ENCODE data around the gene LILRA6.
"Not testable (repeated sequence)": the region's sequence is repeated elsewhere in the genome, so short reads cannot be mapped to it uniquely, and the experiment has no call there.

LILRA6 gene

DNA sequence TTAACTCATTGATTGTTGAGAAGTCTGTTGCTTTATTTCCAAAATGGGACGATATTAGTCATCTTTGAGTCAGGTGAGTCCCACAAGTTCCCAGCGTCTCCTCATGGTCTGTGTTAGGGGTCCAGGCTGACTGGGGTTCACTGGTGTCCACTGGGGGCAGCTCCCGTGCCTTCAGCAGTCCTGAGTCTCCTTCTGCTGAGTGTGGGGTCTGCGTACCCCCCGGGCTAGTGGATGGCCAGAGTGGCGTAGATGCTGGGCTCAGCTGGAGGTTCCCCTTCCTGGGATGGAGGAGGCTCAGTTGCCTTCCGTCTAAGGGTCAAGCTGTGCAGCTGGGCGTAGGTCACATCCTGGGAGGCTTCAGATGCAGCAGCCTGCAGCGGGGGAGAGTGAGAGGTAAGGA, 25.7 kb downstream of the LILRA6 start:
- no peak for FAIRE-seq
- TF ChIP-seq POLR2A (IDR thresholded peaks at IDR 0.05; ENCODE audit: low read depth, low read length) (no peak), POLR2AphosphoS5 (IDR thresholded peaks at IDR 0.05; ENCODE audit: low read depth, low read length) (no peak), TAF1 (IDR thresholded peaks at IDR 0.05; ENCODE audit: borderline replicate concordance, low read depth, low read length) (no peak)
- DNase-seq (ENCODE audit: insufficient read length) = no peak

DNA sequence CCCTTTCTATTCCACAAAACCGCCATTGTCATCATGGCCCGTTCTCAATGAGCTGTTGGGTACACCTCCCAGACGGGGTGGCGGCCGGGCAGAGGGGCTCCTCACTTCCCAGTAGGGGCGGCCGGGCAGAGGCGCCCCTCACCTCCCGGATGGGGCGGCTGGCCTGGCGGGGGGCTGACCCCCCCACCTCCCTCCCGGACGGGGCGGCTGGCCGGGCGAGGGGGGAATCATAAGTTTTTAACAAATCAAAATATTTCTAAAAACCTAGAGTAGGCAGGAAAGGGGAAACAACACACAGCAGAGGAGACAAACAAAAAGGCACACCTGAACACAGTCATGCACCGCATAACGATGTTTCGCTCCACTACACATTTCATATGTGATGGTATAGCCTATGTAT, 27.9 kb downstream of the LILRA6 start:
- not testable (repeated sequence) for FAIRE-seq; DNase-seq (ENCODE audit: insufficient read length)

DNA sequence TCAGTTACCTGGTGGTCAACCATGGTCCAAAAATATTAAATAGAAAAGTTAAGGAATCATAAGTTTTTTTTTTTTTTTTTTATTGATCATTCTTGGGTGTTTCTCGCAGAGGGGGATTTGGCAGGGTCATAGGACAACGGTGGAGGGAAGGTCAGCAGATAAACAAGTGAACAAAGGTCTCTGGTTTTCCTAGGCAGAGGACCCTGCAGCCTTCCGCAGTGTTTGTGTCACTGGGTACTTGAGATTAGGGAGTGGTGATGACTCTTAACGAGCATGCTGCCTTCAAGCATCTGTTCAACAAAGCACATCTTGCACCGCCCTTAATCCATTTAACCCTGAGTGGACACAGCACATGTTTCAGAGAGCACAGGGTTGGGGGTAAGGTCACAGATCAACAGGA, 28.4 kb downstream of the LILRA6 start:
- DNase-seq (ENCODE audit: insufficient read length); FAIRE-seq: not testable (repeated sequence)

DNA sequence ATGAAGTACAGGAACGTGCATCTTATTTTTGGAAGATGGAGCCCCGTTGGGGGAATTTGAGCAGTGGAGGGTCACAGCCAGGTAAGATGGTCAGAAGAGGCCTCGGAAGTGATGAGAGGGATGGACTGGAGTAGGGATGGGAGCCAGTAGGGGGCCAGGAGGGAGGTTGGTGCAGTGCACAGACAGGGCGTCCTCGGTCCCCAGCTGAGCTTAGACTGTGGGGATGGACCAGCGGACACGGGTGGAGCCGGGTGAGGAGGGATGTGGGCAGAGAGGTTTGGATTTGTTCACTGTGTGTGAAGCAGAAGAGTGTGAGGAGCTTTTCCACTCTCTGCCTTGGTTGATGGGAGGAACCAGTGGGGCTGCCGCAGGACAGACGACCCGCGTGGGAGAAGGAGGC, 31.4 kb downstream of the LILRA6 start:
- TF ChIP-seq POLR2A (IDR thresholded peaks at IDR 0.05; ENCODE audit: low read depth, low read length) (no peak), POLR2AphosphoS5 (IDR thresholded peaks at IDR 0.05; ENCODE audit: low read depth, low read length) (no peak), TAF1 (IDR thresholded peaks at IDR 0.05; ENCODE audit: borderline replicate concordance, low read depth, low read length) (no peak)
- no peak for DNase-seq (ENCODE audit: insufficient read length)
- no peak for FAIRE-seq

DNA sequence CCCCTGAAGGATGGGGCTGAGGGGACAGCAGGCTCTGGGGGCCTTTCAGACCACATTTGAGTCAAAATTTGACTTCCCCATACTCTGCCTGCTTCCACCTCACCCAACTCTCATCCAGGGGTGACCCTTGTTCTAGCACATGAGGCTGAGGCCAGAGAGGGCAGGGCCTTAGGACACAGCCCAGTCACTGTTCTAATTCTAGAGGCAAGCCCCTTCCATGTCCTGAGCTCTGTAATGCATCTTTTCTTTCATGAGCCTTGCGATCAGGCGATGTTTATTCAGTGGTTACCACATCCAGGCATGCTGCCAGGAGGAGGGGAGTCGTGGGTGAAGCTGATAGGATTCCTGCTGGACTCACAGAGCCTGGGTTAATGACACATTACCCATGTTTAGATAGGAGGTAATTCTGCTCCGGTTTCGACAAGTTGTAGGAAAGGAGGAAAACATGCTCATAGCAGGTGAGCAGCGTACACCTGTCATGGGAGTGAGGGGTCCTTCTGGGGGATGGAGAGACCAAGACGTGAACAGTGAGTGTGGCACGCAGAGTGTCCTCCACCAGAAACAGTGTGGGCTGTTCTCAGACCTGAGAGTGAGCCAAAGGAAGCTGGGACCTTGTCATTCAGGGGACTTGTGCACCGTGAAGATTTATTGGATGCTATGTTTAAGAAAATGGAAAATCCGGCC, 32.6 kb downstream of the LILRA6 start:
- FAIRE-seq = no peak
- no peak for DNase-seq (ENCODE audit: insufficient read length)
- no peak for TF ChIP-seq POLR2A (IDR thresholded peaks at IDR 0.05; ENCODE audit: low read depth, low read length)
- TF ChIP-seq TAF1 (IDR thresholded peaks at IDR 0.05; ENCODE audit: borderline replicate concordance, low read depth, low read length) = no peak
- no peak; the same call in 1 of the 2 replicates for TF ChIP-seq POLR2AphosphoS5 (IDR thresholded peaks at IDR 0.05; ENCODE audit: low read depth, low read length)

DNA sequence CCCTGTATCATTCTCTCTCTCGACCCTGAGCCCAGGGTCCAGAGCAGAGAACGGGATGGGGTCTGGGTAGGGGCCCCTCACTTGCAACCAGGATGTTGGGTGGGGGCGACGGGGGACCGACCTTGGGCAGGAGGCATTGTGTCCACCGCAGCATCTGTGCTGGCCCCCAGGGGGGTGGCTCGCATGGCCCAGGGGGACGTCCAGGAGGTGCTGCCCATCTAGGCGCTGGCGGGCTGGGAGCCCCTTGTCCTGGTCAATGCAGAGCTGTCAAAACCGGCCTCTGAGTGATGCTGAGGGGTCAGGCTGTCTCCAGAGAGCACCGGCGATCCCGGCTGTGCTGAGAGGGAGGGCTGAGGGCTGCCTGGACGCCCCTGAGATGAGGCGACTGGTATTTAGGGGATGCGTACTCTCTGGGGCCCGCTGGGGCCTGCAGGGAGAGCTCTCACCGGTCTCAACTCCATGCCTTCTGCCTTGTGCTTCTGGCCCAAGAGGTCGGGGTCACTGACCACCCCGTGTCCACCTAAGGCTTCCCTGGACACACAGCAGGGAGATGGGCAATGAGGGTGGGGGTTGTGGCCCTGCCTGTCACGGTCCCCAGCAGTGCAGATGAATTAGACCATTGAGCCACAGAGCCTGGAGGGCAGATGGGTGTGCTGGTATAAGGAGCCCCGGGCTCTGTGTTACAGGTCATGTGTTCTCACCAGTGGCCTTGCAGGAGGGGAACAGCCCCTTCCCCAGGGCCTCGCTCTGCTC, 33.4 kb downstream of the LILRA6 start:
- FAIRE-seq (no peak), DNase-seq (ENCODE audit: insufficient read length) (no peak)
- TF ChIP-seq POLR2A (IDR thresholded peaks at IDR 0.05; ENCODE audit: low read depth, low read length) (no peak), POLR2AphosphoS5 (IDR thresholded peaks at IDR 0.05; ENCODE audit: low read depth, low read length) (no peak), TAF1 (IDR thresholded peaks at IDR 0.05; ENCODE audit: borderline replicate concordance, low read depth, low read length) (no peak)

DNA sequence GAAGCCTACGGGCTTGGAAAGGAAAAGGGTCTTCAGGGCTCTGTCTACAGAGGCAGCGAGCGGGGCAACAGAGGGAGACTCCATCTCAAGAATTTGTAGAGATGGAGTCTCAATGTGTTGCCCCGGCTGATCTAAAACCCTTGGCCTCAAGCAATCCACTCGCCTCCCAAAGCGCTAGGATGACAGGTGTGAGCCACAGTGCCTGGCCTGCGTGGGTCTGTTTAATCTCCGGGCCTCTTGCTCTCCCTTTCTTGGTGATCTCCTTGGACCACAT, 33.9 kb downstream of the LILRA6 start:
- no peak for FAIRE-seq
- no peak for TF ChIP-seq TAF1 (IDR thresholded peaks at IDR 0.05; ENCODE audit: borderline replicate concordance, low read depth, low read length)
- no peak for TF ChIP-seq POLR2AphosphoS5 (IDR thresholded peaks at IDR 0.05; ENCODE audit: low read depth, low read length)
- no peak for TF ChIP-seq POLR2A (IDR thresholded peaks at IDR 0.05; ENCODE audit: low read depth, low read length)
- DNase-seq (ENCODE audit: insufficient read length) = no peak

DNA sequence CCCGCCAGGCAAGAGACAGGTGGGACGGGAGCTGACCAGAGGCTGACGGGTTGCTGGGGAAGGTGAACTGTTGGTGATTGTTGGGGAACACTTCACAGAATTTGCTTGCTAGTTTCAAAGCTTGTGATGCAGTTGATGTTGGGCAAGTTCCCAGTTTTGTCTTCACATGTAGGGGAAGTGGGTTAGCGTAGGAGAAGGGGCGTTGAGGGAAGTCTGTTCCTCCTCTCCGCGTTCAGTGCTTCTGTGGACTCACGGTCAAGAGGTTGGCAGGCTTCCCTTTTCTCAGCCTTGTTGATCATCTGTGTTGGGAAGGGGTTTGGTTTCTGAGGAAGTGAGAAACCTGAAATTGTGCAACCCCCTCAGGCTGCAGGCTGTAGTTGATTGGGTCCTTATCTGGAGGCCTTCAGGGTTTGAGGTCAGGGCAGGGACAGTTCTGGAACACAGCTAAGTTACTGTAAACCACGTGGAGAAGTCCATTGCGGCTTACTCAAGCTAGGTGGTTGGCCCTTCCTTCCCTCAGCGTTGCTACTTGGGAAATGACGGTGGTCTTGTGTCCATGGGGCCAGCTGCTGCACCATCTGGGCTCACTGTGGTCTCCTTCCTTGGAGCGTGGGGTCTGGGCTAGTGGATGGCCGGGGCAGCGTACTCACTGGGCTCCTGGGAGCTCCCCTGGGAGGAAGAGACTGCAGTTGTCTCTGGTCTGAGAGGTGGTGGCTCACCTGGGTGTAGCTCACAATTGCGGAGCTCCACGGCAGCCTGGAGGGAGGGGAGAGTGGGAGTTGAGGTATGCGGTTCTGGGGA, 34.4 kb downstream of the LILRA6 start:
- TF ChIP-seq POLR2A (IDR thresholded peaks at IDR 0.05; ENCODE audit: low read depth, low read length) = peak; percentile 87
- TF ChIP-seq TAF1 (IDR thresholded peaks at IDR 0.05; ENCODE audit: borderline replicate concordance, low read depth, low read length) = no peak
- TF ChIP-seq POLR2AphosphoS5 (IDR thresholded peaks at IDR 0.05; ENCODE audit: low read depth, low read length) = peak; percentile 95
- peak; percentile 81 for FAIRE-seq

DNA sequence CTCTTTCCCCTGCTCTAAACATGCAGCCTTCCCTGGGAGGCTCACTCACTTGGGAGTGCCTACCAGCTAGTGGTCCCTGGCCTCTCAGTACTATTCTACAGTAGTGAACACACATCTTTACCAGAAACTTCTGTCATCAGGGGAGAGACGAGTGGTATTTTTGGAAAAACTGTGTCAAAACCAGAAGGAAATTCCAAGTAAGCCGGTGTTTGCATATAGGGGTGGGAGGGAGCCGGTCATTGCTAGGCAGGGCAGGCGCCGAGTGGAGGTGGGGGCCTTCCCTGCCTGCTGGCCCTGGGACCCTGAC, 35.0 kb downstream of the LILRA6 start:
- TF ChIP-seq POLR2AphosphoS5 (IDR thresholded peaks at IDR 0.05; ENCODE audit: low read depth, low read length) (no peak), POLR2A (IDR thresholded peaks at IDR 0.05; ENCODE audit: low read depth, low read length) (no peak), TAF1 (IDR thresholded peaks at IDR 0.05; ENCODE audit: borderline replicate concordance, low read depth, low read length) (no peak)
- DNase-seq (ENCODE audit: insufficient read length) (no peak), FAIRE-seq (no peak)

More for the DNA sequence above, 34.4 kb downstream of the LILRA6 start:
- DNase-seq (ENCODE audit: insufficient read length) = no peak

DNA sequence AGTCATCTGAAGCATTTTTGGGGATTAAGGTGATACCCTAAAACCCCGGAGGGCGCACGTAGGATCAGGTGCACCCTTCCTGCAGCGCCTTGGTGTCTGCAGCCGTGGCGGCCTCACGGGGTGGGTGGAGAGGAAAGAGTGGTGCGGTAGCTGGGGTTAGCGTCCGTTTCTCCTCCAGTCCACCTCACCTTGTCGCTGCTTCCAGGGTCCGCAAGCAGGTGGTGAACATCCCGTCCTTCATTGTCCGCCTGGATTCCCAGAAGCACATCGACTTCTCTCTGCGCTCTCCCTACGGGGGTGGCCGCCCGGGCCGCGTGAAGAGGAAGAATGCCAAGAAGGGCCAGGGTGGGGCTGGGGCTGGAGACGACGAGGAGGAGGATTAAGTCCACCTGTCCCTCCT, 35.4 kb downstream of the LILRA6 start:
- FAIRE-seq; DNase-seq (ENCODE audit: insufficient read length): not testable (repeated sequence)

DNA sequence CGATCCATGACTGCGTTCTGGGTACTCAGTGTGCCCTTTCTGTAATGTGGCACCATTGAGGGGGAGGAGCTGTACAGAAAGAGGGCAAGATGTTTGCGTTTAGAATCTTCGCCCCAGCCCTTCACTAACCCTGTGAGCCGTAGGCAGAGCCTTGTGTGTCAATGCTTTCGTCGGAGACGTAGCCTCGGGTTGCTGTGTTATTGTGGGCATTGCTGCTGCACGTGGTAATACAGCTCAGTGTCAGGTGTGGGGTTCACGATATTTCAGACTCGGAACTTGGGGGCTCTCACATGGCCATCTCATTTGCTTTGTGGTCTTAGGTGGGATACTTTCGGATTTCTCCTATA, 35.8 kb downstream of the LILRA6 start:
- no peak for TF ChIP-seq TAF1 (IDR thresholded peaks at IDR 0.05; ENCODE audit: borderline replicate concordance, low read depth, low read length)
- TF ChIP-seq POLR2A (IDR thresholded peaks at IDR 0.05; ENCODE audit: low read depth, low read length) = 0 out of 2 replicates have a peak, but pooled peaks have one; percentile 40
- TF ChIP-seq POLR2AphosphoS5 (IDR thresholded peaks at IDR 0.05; ENCODE audit: low read depth, low read length) = peak; percentile 48; the same call in 1 of the 2 replicates
- no peak for FAIRE-seq
- no peak for DNase-seq (ENCODE audit: insufficient read length)

DNA sequence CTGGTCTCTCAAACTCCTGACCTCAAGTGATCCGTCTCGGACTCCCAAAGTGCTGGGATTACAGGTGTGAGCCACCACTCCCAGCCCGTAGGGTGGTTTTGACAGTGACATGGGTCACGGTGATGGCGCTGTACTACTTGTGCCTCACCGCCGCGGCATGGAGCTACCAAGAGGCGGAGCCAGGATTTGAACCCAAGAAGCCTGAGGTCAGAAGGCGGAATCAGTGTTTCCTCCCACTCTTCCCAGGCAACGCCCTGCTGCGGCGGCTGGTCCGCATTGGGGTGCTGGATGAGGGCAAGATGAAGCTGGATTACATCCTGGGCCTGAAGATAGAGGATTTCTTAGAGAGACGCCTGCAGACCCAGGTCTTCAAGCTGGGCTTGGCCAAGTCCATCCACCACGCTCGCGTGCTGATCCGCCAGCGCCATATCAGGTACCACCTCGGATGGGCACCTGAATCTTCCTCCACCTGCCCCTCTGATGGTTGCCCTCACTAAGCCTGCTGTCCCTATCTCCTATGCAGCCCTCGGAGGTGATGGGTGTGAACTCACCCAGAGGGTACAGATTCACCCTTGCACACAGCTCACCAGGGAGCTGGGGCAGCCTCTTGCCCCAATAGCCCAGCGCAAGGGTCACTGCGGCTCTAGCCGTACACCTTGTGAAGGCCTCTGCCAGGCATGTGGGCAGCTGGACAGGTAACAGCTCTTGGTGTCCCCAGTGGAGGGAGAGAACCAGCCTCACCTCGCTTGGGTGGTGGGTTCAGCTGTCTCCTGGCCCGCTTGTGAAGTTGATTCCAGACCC, 36.4 kb downstream of the LILRA6 start:
- no peak for TF ChIP-seq TAF1 (IDR thresholded peaks at IDR 0.05; ENCODE audit: borderline replicate concordance, low read depth, low read length)
- peak; percentile 40 for TF ChIP-seq POLR2AphosphoS5 (IDR thresholded peaks at IDR 0.05; ENCODE audit: low read depth, low read length)
- no peak for DNase-seq (ENCODE audit: insufficient read length)
- no peak for FAIRE-seq

Measured in GM12892 (cell line).